Neural progenitor cell (in vitro differentiated cells): ENCODE measurements around the gene FBXW5.

ENCODE experiments used
- EZH2 ChIP-seq: fragments of 200-600 bp; sonication (generic); IDR thresholded peaks from 2 replicates; pipeline ENCODE4 v1.6.1; 2017; ENCODE audit warnings: antibody characterized with exemption, mild to moderate bottlenecking, moderate library complexity
- EZH2phosphoT487 ChIP-seq: fragments of 200-600 bp; sonication (generic); IDR thresholded peaks from 2 replicates; pipeline ENCODE4 v1.6.1; 2017; ENCODE audit warnings: antibody characterized with exemption
- TF ChIP-seq, protein P1 (sequence below): fragments of 200-600 bp; sonication (generic); IDR thresholded peaks from 2 replicates; pipeline ENCODE4 v1.5.1; 2017; ENCODE audit warnings: antibody characterized with exemption, mild to moderate bottlenecking

DNA sequence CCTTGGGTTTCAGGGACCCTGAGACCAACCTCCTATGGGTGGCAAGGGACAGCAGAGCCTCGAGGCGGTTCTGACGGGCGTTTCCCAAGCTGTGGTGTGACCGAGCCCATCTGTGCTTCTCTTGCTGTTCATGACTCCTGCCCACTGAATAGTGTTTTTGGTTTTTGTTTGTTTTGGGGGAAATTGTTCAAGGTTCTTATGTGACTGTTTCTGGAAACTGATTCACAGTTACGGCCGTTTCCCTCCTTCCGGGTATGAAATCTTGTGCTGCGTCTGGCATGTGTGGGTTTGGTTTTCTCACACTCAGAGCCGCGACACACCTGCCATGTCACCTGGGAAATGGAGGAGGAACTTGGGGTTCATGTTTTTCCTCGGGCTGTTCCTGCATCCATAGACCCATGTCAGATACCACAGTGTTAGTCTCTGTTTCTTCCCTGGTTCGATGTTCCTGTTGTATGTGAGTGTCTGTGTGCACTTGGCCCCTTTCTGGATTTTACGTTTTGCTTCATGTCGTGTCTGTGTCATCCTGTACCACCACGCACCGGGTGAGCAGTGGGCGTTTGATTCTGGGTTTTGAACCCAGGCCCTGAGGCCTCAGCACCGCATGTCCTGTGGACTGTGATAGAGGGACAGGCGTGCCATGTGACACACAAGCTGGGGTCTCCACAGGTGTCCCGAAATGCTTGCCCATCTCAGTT lies 28.8 kb downstream of the FBXW5 start:
- TF ChIP-seq, protein P1, sequence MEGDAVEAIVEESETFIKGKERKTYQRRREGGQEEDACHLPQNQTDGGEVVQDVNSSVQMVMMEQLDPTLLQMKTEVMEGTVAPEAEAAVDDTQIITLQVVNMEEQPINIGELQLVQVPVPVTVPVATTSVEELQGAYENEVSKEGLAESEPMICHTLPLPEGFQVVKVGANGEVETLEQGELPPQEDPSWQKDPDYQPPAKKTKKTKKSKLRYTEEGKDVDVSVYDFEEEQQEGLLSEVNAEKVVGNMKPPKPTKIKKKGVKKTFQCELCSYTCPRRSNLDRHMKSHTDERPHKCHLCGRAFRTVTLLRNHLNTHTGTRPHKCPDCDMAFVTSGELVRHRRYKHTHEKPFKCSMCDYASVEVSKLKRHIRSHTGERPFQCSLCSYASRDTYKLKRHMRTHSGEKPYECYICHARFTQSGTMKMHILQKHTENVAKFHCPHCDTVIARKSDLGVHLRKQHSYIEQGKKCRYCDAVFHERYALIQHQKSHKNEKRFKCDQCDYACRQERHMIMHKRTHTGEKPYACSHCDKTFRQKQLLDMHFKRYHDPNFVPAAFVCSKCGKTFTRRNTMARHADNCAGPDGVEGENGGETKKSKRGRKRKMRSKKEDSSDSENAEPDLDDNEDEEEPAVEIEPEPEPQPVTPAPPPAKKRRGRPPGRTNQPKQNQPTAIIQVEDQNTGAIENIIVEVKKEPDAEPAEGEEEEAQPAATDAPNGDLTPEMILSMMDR, result no peak
- TF ChIP-seq EZH2phosphoT487, result no peak
- TF ChIP-seq EZH2, result no peak
